Measurements from ENCODE around the gene NHLH1.
"Not testable (repeated sequence)": the region's sequence is repeated elsewhere in the genome, so short reads cannot be mapped to it uniquely, and the experiment has no call there.

NHLH1 gene

DNA sequence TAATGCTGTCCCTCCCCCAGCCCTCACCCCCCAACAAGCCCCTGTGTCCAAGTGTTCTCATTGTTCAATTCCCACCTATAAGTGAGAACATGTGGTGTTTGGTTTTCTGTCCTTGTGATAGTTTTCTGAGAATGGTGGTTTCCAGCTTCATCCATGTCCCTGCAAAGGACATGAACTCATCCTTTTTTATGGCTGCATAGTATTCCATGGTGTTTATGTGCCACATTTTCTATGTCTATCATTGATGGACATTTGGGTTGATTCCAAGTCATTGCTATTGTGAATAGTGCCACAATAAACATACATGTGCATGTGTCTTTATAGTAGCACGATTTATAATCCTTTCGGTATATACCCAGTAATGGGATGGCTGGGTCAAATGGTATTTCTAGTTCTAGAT, 17.9 kb downstream of the NHLH1 start:
- DNase-seq (ENCODE audit: low read depth) = not testable (repeated sequence)

- DNase-seq (ENCODE audit: low read depth) = not testable (repeated sequence)
Observed at GRCh38 chr1:160388406-160388805, 21.5 kb downstream of the NHLH1 start.

GRCh38 chr1:160394673-160395072, 27.8 kb downstream of the NHLH1 start:
- no peak for DNase-seq (ENCODE audit: low read depth)

- DNase-seq (ENCODE audit: low read depth) = no peak
Observed at GRCh38 chr1:160397651-160398050, 30.8 kb downstream of the NHLH1 start.

- DNase-seq (ENCODE audit: low read depth) = no peak
Observed at GRCh38 chr1:160398823-160399222, 32.0 kb downstream of the NHLH1 start.

DNA sequence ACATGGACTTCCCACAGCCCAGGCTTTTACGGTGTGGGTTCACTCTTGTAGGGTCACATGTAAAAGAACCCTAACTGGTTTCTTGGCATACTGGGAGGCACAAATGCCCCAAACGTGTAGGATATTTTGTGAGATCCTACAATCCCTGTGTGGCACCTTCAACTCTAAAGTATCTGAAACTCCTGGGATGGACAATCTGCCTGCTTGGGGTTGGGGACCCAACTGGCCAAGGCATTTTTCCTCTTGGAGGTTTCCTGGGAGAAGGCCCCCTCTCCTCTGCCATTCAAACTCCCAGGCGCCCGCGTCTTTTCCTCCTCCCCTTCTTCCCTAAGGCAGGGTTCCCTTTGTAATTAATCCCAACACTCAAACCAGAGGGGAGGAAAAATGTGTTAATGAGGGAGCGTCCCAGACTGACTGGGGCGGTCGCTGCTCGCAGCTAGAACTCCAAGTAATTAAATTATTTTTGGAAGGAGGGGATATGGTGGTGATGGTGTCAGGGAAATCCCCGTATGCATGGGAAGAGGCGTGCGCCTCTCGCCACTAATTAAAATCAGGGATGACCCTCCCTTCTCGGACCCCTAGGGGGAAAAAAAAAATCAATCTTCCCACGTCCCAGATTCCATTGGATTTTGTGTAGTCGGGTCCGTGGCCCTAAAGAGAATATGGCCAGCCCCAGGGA, 32.8 kb downstream of the NHLH1 start:
- no peak for DNase-seq (ENCODE audit: low read depth)

GRCh38 chr1:160400223-160400645, 33.4 kb downstream of the NHLH1 start, which contains the start of gene VANGL2:
Gene VANGL2 (plus strand): TSS chr1:160400564. CDS start chr1:160415838, 15,274 bp downstream.
- peak; percentile 8 for DNase-seq (ENCODE audit: low read depth)

DNA sequence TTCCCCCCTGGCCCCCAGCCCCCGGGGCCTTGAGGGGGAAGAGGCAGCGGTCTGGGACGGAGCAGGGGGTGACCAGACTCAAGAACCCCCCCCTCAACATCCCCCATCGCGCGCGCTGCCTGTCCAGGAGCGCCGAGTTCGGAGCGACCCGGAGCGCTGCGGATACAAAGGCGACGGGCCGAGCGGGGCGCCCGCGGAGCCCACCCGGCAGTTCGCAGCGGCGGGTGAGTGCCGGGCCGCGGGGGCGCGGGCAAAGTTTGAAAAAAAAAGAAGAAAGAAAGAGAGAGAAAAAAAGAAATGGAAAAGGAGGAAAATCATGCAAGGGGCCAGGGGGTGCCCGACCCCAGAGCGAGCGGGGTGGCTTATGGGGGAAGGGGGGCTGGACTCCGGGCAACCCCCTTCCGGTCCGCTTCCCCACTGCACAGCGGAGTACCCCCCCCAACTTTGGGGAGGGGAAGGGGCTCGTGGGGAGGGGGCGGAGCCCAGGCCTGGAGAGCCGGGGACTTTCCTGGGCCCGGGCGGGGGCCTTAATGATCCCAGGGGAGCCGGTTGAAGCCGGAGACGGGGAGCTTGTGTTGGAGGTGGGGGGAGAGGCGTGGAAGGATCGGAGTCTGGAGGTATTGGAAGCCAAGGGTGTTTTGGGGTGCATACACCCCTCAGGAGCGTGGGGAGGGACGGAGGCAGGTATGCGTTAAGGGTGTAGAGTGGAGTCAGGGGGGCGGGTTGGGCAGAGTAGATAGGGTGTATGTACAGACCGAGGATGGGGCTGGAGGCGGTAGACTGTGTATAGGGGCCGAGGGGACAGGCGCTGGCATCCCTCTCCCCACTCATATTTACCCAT, 34.0 kb downstream of the NHLH1 start:
- no peak for DNase-seq (ENCODE audit: low read depth)

- no peak for DNase-seq (ENCODE audit: low read depth)
Observed at GRCh38 chr1:160401487-160401805, 34.6 kb downstream of the NHLH1 start.

DNA sequence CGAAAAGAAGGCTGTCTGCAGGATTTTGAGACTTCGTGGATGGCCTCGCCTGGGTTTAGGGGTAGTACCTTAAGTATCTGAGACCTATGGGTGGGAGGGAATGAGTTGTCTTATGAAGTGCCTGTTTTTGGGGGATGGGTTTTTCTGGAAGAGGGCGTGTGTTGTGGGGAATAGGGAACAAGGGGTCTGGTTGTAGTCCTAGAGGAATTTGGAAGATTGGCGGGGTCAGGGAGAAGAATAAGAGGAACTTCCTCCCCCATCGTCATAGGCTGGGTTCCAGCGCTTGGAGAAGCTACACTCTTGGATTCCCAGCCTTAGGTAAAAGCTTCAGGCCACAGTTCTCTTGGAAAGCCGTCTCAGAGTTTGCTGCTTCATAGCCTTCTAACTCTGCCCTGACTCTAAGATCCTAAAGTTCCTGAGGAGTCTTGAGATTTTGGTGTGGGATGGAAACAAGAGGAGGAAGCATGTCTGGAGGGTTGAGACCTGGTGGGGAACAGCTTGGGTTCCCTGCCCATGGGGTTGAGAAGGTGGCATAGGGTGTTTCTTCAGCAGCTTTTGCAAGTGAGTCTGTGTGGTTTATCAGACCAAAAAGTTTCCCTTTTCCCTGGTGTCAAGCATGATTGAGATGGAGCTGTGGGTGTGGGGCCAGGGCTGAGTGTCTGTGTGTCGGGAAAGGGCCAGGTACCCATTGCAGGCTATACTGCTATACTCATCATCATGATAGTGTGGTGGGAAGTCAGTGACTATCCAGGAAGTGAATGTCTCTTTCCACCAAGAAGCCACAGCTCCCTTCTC, 35.3 kb downstream of the NHLH1 start:
- DNase-seq (ENCODE audit: low read depth) = no peak

GRCh38 chr1:160403244-160403643, 36.4 kb downstream of the NHLH1 start:
- no peak for DNase-seq (ENCODE audit: low read depth)

DNA sequence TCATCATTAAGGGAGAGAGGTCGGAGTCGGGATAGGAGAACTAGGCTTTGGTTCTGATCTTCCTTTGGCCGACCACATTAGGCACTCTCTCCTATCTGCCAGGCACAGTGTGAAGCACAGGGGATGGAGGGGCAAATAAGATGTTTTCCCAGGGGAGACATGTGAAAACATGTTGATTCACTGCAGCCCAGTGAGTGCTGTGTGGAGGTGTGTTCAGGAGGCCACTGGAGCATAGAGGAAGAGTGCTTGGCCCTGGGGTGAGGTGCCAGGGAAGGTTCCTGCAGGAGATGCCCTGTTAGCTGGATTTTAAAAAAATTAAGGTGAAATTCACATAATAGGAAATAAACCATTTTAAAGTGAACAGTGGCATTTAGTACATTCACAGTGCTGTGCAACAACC, 37.2 kb downstream of the NHLH1 start:
- DNase-seq (ENCODE audit: low read depth) = no peak

DNA sequence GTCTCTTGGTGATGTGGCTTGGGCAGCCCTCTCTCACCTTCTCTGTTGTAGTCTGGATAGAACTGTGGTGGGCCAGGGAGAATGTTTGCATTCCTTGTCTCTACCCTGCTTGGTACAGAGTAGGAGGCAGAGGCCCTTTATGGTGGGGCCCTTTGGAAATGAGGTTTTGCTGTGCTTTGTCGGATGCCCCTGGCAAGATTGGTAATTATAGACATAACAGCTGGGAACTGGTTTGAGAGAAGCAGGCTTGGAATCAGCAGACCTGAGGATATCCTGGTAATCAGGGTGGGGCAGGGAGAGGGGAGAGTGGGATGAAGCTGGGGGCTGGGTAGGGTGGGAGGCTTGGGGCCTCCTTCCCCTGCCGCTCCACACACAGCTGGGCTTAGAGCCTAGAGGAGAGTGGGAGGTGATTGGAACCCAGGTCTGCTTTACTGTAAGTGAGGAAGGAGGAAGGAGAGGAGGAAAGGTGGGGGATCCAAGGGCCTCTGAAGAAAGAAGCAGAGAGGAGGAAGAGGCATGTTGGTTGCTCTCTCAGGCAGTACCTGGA, 38.5 kb downstream of the NHLH1 start:
- no peak for DNase-seq (ENCODE audit: low read depth)

DNA sequence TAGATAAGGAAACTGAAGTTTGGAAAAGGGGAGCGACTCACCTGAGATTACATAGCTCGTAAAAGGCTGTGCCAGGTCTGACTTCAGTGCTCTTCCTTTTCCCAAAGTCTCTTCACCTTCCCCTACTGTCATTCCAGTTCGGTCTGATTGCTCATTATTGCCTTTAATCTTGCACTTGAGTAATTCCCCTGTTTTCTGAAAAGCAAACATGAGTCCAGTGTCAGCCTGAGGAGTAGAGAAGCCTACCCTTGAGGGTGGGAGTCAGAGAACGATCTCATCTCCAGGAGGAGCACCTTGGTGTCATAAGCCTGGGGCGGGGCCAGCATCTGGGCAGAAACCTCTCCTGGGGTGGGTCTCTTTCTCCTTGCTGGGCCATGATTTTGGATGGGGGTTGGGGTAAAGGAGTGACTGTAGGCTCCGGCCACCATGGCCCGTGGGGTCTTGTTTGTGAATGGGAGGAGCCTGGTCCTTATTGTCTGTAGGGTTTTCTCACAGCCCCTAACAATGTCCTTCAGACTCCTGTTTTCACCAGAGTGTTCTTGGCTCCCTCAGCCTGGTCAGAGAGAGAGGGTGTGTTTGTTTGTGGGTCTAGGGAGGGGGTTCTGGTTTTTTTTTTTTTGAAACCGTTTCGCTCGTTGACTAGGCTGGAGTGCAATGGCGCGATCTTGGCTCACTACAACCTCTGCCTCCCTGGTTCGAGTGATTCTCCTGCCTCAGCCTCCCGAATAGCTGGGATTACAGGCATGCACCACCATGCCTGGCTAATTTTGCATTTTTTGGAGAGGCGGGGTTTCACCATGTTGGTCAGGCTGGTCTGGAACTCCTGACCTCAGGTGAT, 39.5 kb downstream of the NHLH1 start:
- no peak for DNase-seq (ENCODE audit: low read depth)

DNA sequence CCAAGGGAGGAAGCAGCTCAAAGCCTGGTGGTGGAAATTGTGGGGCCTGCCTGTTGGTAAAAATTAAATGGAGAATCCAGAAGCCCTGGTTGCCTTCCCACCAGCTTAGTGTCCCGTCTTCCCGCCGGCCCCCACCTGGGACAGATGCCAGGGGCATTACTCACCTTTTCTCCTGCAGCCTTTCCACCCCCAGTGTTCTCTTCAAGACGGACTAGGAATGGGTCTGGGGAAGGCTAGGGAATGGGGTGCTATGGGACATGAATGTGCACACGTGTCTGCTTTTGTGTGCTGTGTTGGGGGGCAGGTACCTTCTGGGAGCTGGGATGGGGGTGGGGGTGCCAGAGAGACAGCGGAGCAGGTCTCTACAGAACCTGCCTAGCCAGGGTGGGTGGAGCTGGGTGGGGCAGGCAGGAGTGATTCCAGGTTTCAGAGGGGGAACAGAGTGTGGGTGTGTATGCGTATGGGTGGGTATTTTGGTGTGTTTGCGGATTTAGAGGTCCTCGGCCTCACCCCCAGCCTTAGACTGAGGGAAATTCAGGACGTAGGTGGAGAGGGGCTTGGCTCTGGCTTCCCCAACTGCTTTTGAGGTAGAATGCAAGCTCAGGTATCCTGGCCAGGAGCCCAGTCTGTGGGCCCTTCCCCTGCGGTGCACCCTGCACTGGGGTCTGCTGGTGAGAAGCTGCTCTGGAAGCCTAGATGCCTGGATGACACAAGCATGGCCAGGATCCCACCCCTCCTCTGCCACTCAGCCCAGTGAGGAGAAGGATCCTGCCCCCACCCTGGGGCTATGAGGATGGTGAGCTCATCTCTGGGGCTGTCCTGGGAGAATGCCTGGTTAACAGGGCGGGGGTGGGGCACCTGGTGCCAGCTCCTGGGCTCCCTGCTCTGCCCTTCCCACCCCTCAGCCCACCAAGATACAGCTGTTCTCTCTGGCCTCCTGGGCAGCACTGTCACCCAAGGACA, 41.2 kb downstream of the NHLH1 start:
- no peak for DNase-seq (ENCODE audit: low read depth)

DNA sequence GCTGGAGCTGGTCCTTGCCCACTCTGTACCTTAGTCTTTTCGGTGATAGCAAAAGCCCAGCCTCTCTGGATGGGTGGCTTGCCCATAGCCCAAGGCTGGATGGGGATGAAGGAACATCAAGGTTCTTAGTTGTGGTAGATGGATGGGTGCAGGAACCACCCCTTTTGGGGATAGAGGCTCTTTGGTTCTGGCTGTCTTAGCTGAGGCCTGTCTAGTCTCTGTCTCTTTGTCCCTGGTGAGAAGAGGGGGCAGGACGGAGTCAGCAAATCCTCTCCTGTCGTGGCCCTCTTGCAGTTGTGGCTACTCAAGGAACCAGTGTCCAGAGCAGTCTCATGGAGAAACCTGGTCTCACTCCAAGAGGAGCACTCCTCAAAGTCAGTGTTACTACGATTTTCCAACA, 42.0 kb downstream of the NHLH1 start:
- DNase-seq (ENCODE audit: low read depth) = no peak

DNA sequence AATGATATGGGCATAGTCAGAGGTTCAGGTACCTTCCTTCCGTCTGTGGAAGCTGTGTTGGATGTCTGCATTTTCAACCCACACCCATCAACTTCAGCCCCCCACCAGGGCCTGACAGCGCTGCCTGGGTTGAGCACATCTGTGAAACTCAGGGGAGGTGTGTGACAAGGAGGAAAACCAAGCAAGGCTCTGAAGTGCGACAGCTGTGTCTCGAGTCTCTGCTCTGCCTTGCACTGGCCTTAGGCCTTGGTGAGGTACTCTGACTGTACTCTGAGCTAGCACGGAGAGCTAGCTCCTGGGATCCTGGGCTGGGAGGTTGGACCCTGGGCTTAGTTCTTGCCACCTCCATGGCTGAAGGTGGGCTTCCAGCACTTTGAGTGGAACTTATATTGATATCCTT, 42.6 kb downstream of the NHLH1 start:
- DNase-seq (ENCODE audit: low read depth) = no peak

- DNase-seq (ENCODE audit: low read depth) = no peak
Observed at GRCh38 chr1:160410406-160411005, 43.6 kb downstream of the NHLH1 start.

- no peak for DNase-seq (ENCODE audit: low read depth)
Observed at GRCh38 chr1:160411271-160412027, 44.6 kb downstream of the NHLH1 start.

Data from stimulated activated CD4-positive, alpha-beta T cell treated with anti-CD3 and anti-CD28 coated beads, Interleukin-2, amount 100 ng/mL, for 4 hours (primary cell).